ENCODE results near the gene CSTF3. TPM values are rescaled to one million over a fixed set of nuclear protein-coding genes. Genes with fewer than 3 reads are reported as not detected.
"Not testable (repeated sequence)": the region's sequence is repeated elsewhere in the genome, so short reads cannot be mapped to it uniquely, and the experiment has no call there.

Gene CSTF3
- total RNA-seq, 2 experiments from 2014 or later = 31.9 to 55.7 TPM

- DNase-seq (ENCODE audit: low spot score) = no peak
- no peaks in the 10 kb centered on the region for H3K9me2 ChIP-seq (ENCODE audit: insufficient read depth, low read length)
- H3K4me1 ChIP-seq (ENCODE audit: insufficient read depth, low read length, poor library complexity, severe bottlenecking) = no peaks in the 10 kb centered on the region
- H3K36me3 ChIP-seq (ENCODE audit: insufficient read depth, low read length) = no peaks in the 10 kb centered on the region; the same call in none of the 2 replicates
- intact Hi-C loops (cut with micrococcal nuclease; ENCODE audit: unreplicated experiment) = no loop called here
- ChIA-PET CTCF (ENCODE audit: unreplicated experiment) (no interaction called here), POLR2A (interaction anchor here (0.9 to 2.0 kb wide), 4 partner anchors 9 to 596 kb away, joined by 3 to 7 read pairs (median 4); no protein-coding TSS in a partner anchor)
- TF ChIP-seq EZH2phosphoT487 (IDR thresholded peaks at IDR 0.05; ENCODE audit: borderline replicate concordance, low read depth, low read length) (no peak), CTCF (conservative IDR thresholded peaks at IDR 0.05; ENCODE audit: low read length) (no peak)
- H2AFZ ChIP-seq (ENCODE audit: low read length) = no peak overlapping the region
- no peaks in the 10 kb centered on the region for H3K9me3 ChIP-seq (ENCODE audit: low read length)
- H4K20me1 ChIP-seq (ENCODE audit: insufficient read depth, low read length) = no peaks in the 10 kb centered on the region
- no peak overlapping the region for H3K4me2 ChIP-seq (ENCODE audit: low read length)
- no peaks in the 10 kb centered on the region for H3K79me2 ChIP-seq (ENCODE audit: insufficient read depth, low read depth, low read length)
- H3K4me3 ChIP-seq (ENCODE audit: low read depth, low read length, poor library complexity, severe bottlenecking) = no peak overlapping the region
- H3K27ac ChIP-seq (ENCODE audit: low read depth, low read length, poor library complexity, severe bottlenecking) = no peak overlapping the region
- no TSS peak for BruUV-seq (replicated peaks)
Measured at GRCh38 chr11:33125611-33126010, 35.7 kb downstream of the CSTF3 start.

- ChIA-PET CTCF (ENCODE audit: unreplicated experiment) (no interaction called here), POLR2A (interaction anchor here (0.6 to 2.0 kb wide), 4 partner anchors 10 to 96 kb away, joined by 4 to 7 read pairs (median 4); no protein-coding TSS in a partner anchor)
- H4K20me1 ChIP-seq (ENCODE audit: insufficient read depth, low read length) = no peaks in the 10 kb centered on the region
- no peak overlapping the region for H3K4me3 ChIP-seq (ENCODE audit: low read depth, low read length, poor library complexity, severe bottlenecking)
- H3K9me3 ChIP-seq (ENCODE audit: low read length) = no peaks in the 10 kb centered on the region
- no peaks in the 10 kb centered on the region; the same call in none of the 2 replicates for H3K36me3 ChIP-seq (ENCODE audit: insufficient read depth, low read length)
- H3K4me2 ChIP-seq (ENCODE audit: low read length) = no peak overlapping the region
- H3K4me1 ChIP-seq (ENCODE audit: insufficient read depth, low read length, poor library complexity, severe bottlenecking) = no peaks in the 10 kb centered on the region
- TF ChIP-seq EZH2phosphoT487 (IDR thresholded peaks at IDR 0.05; ENCODE audit: borderline replicate concordance, low read depth, low read length) = no peak
- no peak for TF ChIP-seq CTCF (conservative IDR thresholded peaks at IDR 0.05; ENCODE audit: low read length)
- BruUV-seq (replicated peaks) = no TSS peak
- intact Hi-C loops (cut with micrococcal nuclease; ENCODE audit: unreplicated experiment) = no loop called here
- no peak overlapping the region for H2AFZ ChIP-seq (ENCODE audit: low read length)
- H3K27ac ChIP-seq (ENCODE audit: low read depth, low read length, poor library complexity, severe bottlenecking) = no peak overlapping the region
- no peaks in the 10 kb centered on the region for H3K9me2 ChIP-seq (ENCODE audit: insufficient read depth, low read length)
- H3K79me2 ChIP-seq (ENCODE audit: insufficient read depth, low read depth, low read length) = no peaks in the 10 kb centered on the region
- no peak for DNase-seq (ENCODE audit: low spot score)
Measured at GRCh38 chr11:33125025-33125424, 36.3 kb downstream of the CSTF3 start.

- CTCF ChIA-PET (ENCODE audit: unreplicated experiment); H3K4me3 ChIP-seq (ENCODE audit: low read depth, low read length, poor library complexity, severe bottlenecking); H3K27ac ChIP-seq (ENCODE audit: low read depth, low read length, poor library complexity, severe bottlenecking); H3K36me3 ChIP-seq (ENCODE audit: insufficient read depth, low read length); H3K9me2 ChIP-seq (ENCODE audit: insufficient read depth, low read length); intact Hi-C loops (cut with micrococcal nuclease; ENCODE audit: unreplicated experiment); H4K20me1 ChIP-seq (ENCODE audit: insufficient read depth, low read length); BruUV-seq (replicated peaks); H3K79me2 ChIP-seq (ENCODE audit: insufficient read depth, low read depth, low read length); DNase-seq (ENCODE audit: low spot score); H3K9me3 ChIP-seq (ENCODE audit: low read length); H2AFZ ChIP-seq (ENCODE audit: low read length); H3K4me1 ChIP-seq (ENCODE audit: insufficient read depth, low read length, poor library complexity, severe bottlenecking); H3K4me2 ChIP-seq (ENCODE audit: low read length): not testable (repeated sequence)
- POLR2A ChIA-PET = interaction anchor here (1.2 kb wide), 1 partner anchor 24 kb away, joined by 3 read pairs; no protein-coding TSS in a partner anchor
Measured at GRCh38 chr11:33122696-33123095, 38.6 kb downstream of the CSTF3 start.

Data from OCI-LY7 (cell line).